K562 (cell line): Measurements from ENCODE around the gene SERINC5. TPM values are rescaled to one million over a fixed set of nuclear protein-coding genes. Genes with fewer than 3 reads are reported as not detected.

Experiments
- ATAC-seq: fragments of 200-7000 bp; cut with Tn5 transposase; 3 replicates; pipeline ENCODE4 v1.9.1; 2020; ENCODE audit warnings: moderate library complexity
- BruUV-seq: library from RNA; stranded (reverse); fragments of 400-500 nt; replicated peaks from 2 replicates; lab custom pipeline; 2021; lab: Mats Ljungman, UMichigan
- CTCF ChIA-PET: fragments of 300-600 bp; formaldehyde crosslinking; extraction: SDS; loops from one replicate; lab custom pipeline; 2021; ENCODE audit warnings: low intra/inter-chr PET ratio; lab: Yijun Ruan, JAX
- POLR2A ChIA-PET: fragments of 300-600, 350-650 bp; sonication (Branson Sonifier 250); formaldehyde crosslinking; extraction: SDS; loops from one replicate; lab custom pipeline; 2021; ENCODE audit warnings: antibody characterized with exemption, inconsistent platforms; lab: Yijun Ruan, JAX
- DNase-seq, 4 experiments: peaks; one replicate each; pipeline versions ENCODE4 v3.0.0 to v3.0.0-alpha.2; 2011 to 2018; ENCODE audit warnings: low spot score in 3 of 4, mixed read lengths in 3 of 4; ENCODE audit errors: extremely low read depth in 1 of 4
- FAIRE-seq: peaks from 2 replicates; lab custom pipeline; 2011; peaks lifted over from hg19 to GRCh38; lab: Jason Lieb, UNC
- H2AFZ ChIP-seq: 2 replicates; pipeline ENCODE4 v1.6.0; 2011; ENCODE audit warnings: low read depth, low read length, control low read depth, inconsistent platforms
- H3K27ac ChIP-seq: fragments of 200-600 bp; 3 replicates; pipeline ENCODE4 v1.8.0; 2011; ENCODE audit warnings: low read depth, mild to moderate bottlenecking, control low read depth, inconsistent platforms, low read length, moderate library complexity, mixed read lengths; ENCODE audit errors: extremely low read depth
- H3K27me3 ChIP-seq, 2 experiments: fragments of 300-600 bp in 1 of 2; 2 replicates in 1 of 2; 3 replicates in 1 of 2; pipeline versions ENCODE4 v1.6.0 to v1.8.0; 2011; ENCODE audit warnings: inconsistent platforms in 2 of 2, low read length in 2 of 2, mild to moderate bottlenecking in 1 of 2, mixed read lengths in 1 of 2, moderate library complexity in 1 of 2; ENCODE audit not compliant: control insufficient read depth in 2 of 2, insufficient read depth in 2 of 2
- H3K36me3 ChIP-seq: fragments of 300-600 bp; 3 replicates; pipeline ENCODE4 v1.8.0; 2011; ENCODE audit warnings: mild to moderate bottlenecking, low read length, inconsistent platforms; ENCODE audit not compliant: control insufficient read depth, insufficient read depth
- H3K4me1 ChIP-seq, 2 experiments: fragments of 200-600 bp in 1 of 2; replicated peaks in 1 of 2; 2 replicates in 1 of 2; 3 replicates in 1 of 2; pipeline versions ENCODE4 v1.5.1 to v1.8.0; 2011; ENCODE audit warnings: inconsistent platforms in 2 of 2, low read length in 2 of 2, mild to moderate bottlenecking in 1 of 2, mixed read lengths in 1 of 2, moderate library complexity in 1 of 2; ENCODE audit not compliant: control insufficient read depth in 2 of 2, insufficient read depth in 2 of 2
- H3K4me2 ChIP-seq: 2 replicates; pipeline ENCODE4 v1.6.1; 2011; ENCODE audit warnings: low read length, control low read depth, inconsistent platforms, mixed read lengths; ENCODE audit not compliant: insufficient read depth
- H3K4me3 ChIP-seq: fragments of 200-600 bp; sonication (generic), shearing (Covaris generic); 2 replicates; pipeline ENCODE4 v1.5.1; 2016; ENCODE audit warnings: control low read depth, inconsistent platforms
- H3K79me2 ChIP-seq: fragments of 200-600 bp; 3 replicates; pipeline ENCODE4 v1.8.0; 2011; ENCODE audit warnings: low read length, inconsistent platforms; ENCODE audit not compliant: control insufficient read depth, insufficient read depth
- H3K9ac ChIP-seq, 2 experiments: 2 replicates each; pipeline versions ENCODE4 v1.6.0 to v1.6.1; 2011; ENCODE audit warnings: low read depth in 2 of 2, low read length in 2 of 2, control low read depth in 1 of 2, inconsistent platforms in 1 of 2, mild to moderate bottlenecking in 1 of 2, mixed read lengths in 1 of 2; ENCODE audit not compliant: insufficient read depth in 1 of 2
- H3K9me1 ChIP-seq: one replicate; pipeline ENCODE4 v1.6.0; 2011; ENCODE audit warnings: inconsistent platforms, mild to moderate bottlenecking, low read length, moderate library complexity; ENCODE audit not compliant: control insufficient read depth, insufficient read depth
- H3K9me3 ChIP-seq: replicated peaks from 2 replicates; pipeline ENCODE4 v1.5.1; 2011; ENCODE audit warnings: low read depth, low read length, inconsistent platforms; ENCODE audit not compliant: control insufficient read depth, insufficient read depth
- H4K20me1 ChIP-seq: replicated peaks from 2 replicates; pipeline ENCODE4 v1.6.1; 2011; ENCODE audit warnings: low read length, inconsistent platforms, mixed read lengths; ENCODE audit not compliant: control insufficient read depth, insufficient read depth
- NONO ChIP-seq, 2 experiments: fragments of 200-400 bp in 1 of 2; fragments of 450-650 bp in 1 of 2; formaldehyde crosslinking in 1 of 2; IDR thresholded peaks; 2 replicates each; pipeline ENCODE4 v1.6.1; 2017; ENCODE audit warnings: low read depth in 2 of 2, mild to moderate bottlenecking in 2 of 2, moderate library complexity in 2 of 2, low read length in 1 of 2
- SPI1 ChIP-seq: IDR thresholded peaks from 2 replicates; pipeline ENCODE4 v1.6.1; 2011; ENCODE audit warnings: low read depth, low read length, control low read depth, borderline replicate concordance
- WHSC1 ChIP-seq: IDR thresholded peaks from one replicate; pipeline ENCODE4 v1.6.1; 2012; ENCODE audit warnings: low read length, control low read depth, inconsistent platforms
- WGBS: fragments of 100-300 bp; shearing (Covaris generic); methylation state at CpG from one replicate; pipeline ENCODE4 v1.1.6; 2016; ENCODE audit warnings: low coverage, mixed read lengths; ENCODE audit not compliant: insufficient coverage; ENCODE audit errors: missing lambda C conversion rate; 5-methylcytosine and 5-hydroxymethylcytosine counted together
- in situ Hi-C: fragments of 300-500 bp; cut with MboI; formaldehyde crosslinking; loops from 4 replicates; pipeline ENCODE4 v1.15.0; 2018; ENCODE audit warnings: inconsistent platforms, mixed read lengths
- intact Hi-C: fragments of 100-400 bp; cut with micrococcal nuclease; formaldehyde crosslinking; loops from 2 replicates; pipeline ENCODE4 v1.14.2; 2022
- polyA plus RNA-seq, 8 experiments: library from polyadenylated mRNA; depleted of rRNA in 4 of 8; stranded (reverse) in 5 of 8; unstranded in 3 of 8; fragments of >200 nt; fragmentation: Nextera tagmentation in 2 of 8; fragmentation: Illumina TruSeq in 1 of 8; extraction: Ambion mirVana in 2 of 8; extraction: Trizol in 1 of 8; gene quantifications; 2 replicates each; pipeline versions ENCODE4 v1.2.1 to v1.2.3, GENCODE V29; 2011 to 2014; ENCODE audit warnings: inconsistent platforms in 1 of 8, missing spikeins in 1 of 8
- total RNA-seq, 7 experiments: library from RNA; depleted of rRNA in 6 of 7; stranded (reverse); fragments of >200 nt in 6 of 7; fragmentation: Illumina TruSeq in 2 of 7; extraction: Trizol in 2 of 7; gene quantifications; 2 replicates each; pipeline versions ENCODE4 v1.2.1 to v1.2.3, GENCODE V29; 2011 to 2021; ENCODE audit warnings: low replicate concordance in 1 of 7

The SERINC5 gene
- total and polyA plus RNA-seq, 9 of the 15 experiments (the other 6 are each of a cell fraction or from before 2014, with no cell fraction given) = 1.4 to 7.9 (median 3.7) TPM

- intact Hi-C loops (no loop called here), in situ Hi-C loops (no loop called here)
- Histone ChIP-seq H3K4me3 (no peak overlapping the region), H3K27me3 (no peaks in the 10 kb centered on the region), H4K20me1 (peaks cover 8% of the 10 kb centered on the region; the same call in 1 of the 2 replicates), H3K36me3 (no peaks in the 10 kb centered on the region), H3K9ac (no peak overlapping the region), H2AFZ (no peak overlapping the region), H3K79me2 (no peaks in the 10 kb centered on the region), H3K4me2 (no peak overlapping the region), H3K27ac (no peak overlapping the region), H3K9me3 (no peaks in the 10 kb centered on the region), H3K4me1 (no peaks in the 10 kb centered on the region; a peak in 2 of 5 replicates), H3K9me1 (no peaks in the 10 kb centered on the region)
- 52% methylated on average over 3 of the region's 3 CpGs for WGBS
- TF ChIP-seq SPI1 (peak; percentile 50; the same call in 1 of the 2 replicates), WHSC1 (no peak)
- no peak for ATAC-seq
- ChIA-PET CTCF (no interaction called here), POLR2A (no interaction called here)
- no peak for FAIRE-seq
- no peak for DNase-seq
- BruUV-seq = no TSS peak
Observed at GRCh38 chr5:80213466-80213865, 42.4 kb downstream of the SERINC5 start.

DNA sequence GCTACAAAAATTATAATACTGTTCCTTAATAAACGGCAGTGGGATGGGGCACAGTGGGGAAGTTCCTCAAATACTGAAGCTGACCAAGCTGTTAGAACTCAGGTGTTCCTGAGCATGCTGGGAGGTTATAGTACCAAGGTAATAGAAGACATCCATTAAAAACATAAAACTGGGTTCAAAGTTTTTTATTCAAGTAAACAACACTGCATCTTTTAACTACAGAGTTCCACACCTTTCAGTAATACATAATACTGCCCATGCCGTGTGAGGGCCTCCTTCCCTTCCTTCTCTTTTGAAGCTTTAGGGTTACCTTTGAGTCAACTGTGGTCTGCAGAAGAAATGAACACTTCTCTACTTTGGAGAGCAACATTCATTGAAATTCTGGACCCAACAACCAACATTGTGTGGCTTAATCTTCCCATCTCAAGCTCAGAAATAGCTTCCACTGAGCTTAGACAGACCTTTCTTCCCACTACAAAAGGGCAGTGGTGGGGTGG lies 43.6 kb downstream of the SERINC5 start:
- H3K79me2 ChIP-seq = no peaks in the 10 kb centered on the region
- no peak overlapping the region for H3K27ac ChIP-seq
- intact Hi-C loops (no loop called here), in situ Hi-C loops (no loop called here)
- WGBS = 14% methylated on average over 1 of the region's 2 CpGs
- FAIRE-seq (no peak), DNase-seq (no peak), ATAC-seq (no peak)
- no peaks in the 10 kb centered on the region for H3K27me3 ChIP-seq
- no peaks in the 10 kb centered on the region; a peak in 2 of 5 replicates for H3K4me1 ChIP-seq
- TF ChIP-seq NONO (IDR thresholded peaks at IDR 0.05; ENCODE audit: low read depth in 2 of 2, low read length in 1 of 2) = no peak
- peaks cover 8% of the 10 kb centered on the region; the same call in 1 of the 2 replicates for H4K20me1 ChIP-seq
- no peak overlapping the region for H3K9ac ChIP-seq
- H3K4me2 ChIP-seq = no peak overlapping the region
- no peak overlapping the region for H3K4me3 ChIP-seq
- ChIA-PET POLR2A (interaction anchor here (0.6 to 0.9 kb wide), 2 partner anchors 17 to 44 kb away, joined by 3 read pairs; partner anchors contain the start of gene SERINC5), CTCF (no interaction called here)
- no peaks in the 10 kb centered on the region for H3K9me1 ChIP-seq
- BruUV-seq = no TSS peak
- no peaks in the 10 kb centered on the region for H3K36me3 ChIP-seq
- H3K9me3 ChIP-seq = no peaks in the 10 kb centered on the region
- no peak overlapping the region for H2AFZ ChIP-seq
